H9 (cell line): ENCODE data around the gene HTR1B. TPM values are rescaled to one million over a fixed set of nuclear protein-coding genes. Genes with fewer than 3 reads are reported as not detected.

Experiments
- DNase-seq: peaks from one replicate; pipeline ENCODE4 v3.0.0-alpha.2; 2017
- H2AFZ ChIP-seq: one replicate; pipeline ENCODE4 v1.6.1; 2013; ENCODE audit warnings: mild to moderate bottlenecking, low read length, control low read depth, moderate library complexity
- H2AK5ac ChIP-seq: 2 replicates; pipeline ENCODE4 v1.6.1; 2013; ENCODE audit warnings: low read length, control low read depth, mixed read lengths; ENCODE audit not compliant: insufficient read length
- H2BK120ac ChIP-seq: one replicate; pipeline ENCODE4 v1.6.1; 2013; ENCODE audit warnings: low read depth, mild to moderate bottlenecking, low read length, control low read depth, inconsistent platforms; ENCODE audit not compliant: poor library complexity, severe bottlenecking
- H2BK12ac ChIP-seq: 2 replicates; pipeline ENCODE4 v1.6.1; 2013; ENCODE audit warnings: low read length, control low read depth, mixed read lengths, low read depth; ENCODE audit not compliant: insufficient read length
- H2BK15ac ChIP-seq: 2 replicates; pipeline ENCODE4 v1.6.1; 2013; ENCODE audit warnings: low read depth, low read length, control low read depth
- H2BK20ac ChIP-seq: one replicate; pipeline ENCODE4 v1.6.1; 2013; ENCODE audit warnings: low read depth, mild to moderate bottlenecking, low read length, control low read depth, inconsistent platforms; ENCODE audit not compliant: poor library complexity, severe bottlenecking
- H2BK5ac ChIP-seq: 2 replicates; pipeline ENCODE4 v1.6.1; 2013; ENCODE audit warnings: low read length, control low read depth, mixed read lengths; ENCODE audit not compliant: insufficient read length
- H3K14ac ChIP-seq: 2 replicates; pipeline ENCODE4 v1.6.1; 2013; ENCODE audit warnings: low read length, control low read depth; ENCODE audit not compliant: insufficient read depth
- H3K18ac ChIP-seq: 2 replicates; pipeline ENCODE4 v1.6.1; 2013; ENCODE audit warnings: low read depth, mild to moderate bottlenecking, mixed read lengths, low read length, control low read depth; ENCODE audit not compliant: insufficient read length
- H3K23ac ChIP-seq: 2 replicates; pipeline ENCODE4 v1.6.1; 2013; ENCODE audit warnings: low read length, control low read depth, mixed read lengths, low read depth; ENCODE audit not compliant: insufficient read length
- H3K23me2 ChIP-seq: 2 replicates; pipeline ENCODE4 v1.6.1; 2013; ENCODE audit warnings: low read depth, mild to moderate bottlenecking, mixed read lengths, low read length, control low read depth; ENCODE audit not compliant: insufficient read length, poor library complexity, severe bottlenecking
- H3K27ac ChIP-seq: 2 replicates; pipeline ENCODE4 v1.5.1; 2013; ENCODE audit warnings: low read length, control low read depth, mixed read lengths, low read depth; ENCODE audit not compliant: insufficient read length
- H3K27me3 ChIP-seq: 2 replicates; pipeline ENCODE4 v1.6.1; 2013; ENCODE audit warnings: low read length, control low read depth, inconsistent platforms; ENCODE audit not compliant: insufficient read depth
- H3K4ac ChIP-seq: 2 replicates; pipeline ENCODE4 v1.6.1; 2013; ENCODE audit warnings: low read depth, mild to moderate bottlenecking, control low read depth, inconsistent platforms, low read length, moderate library complexity
- H3K4me1 ChIP-seq: 2 replicates; pipeline ENCODE4 v1.6.1; 2013; ENCODE audit warnings: low read length, control low read depth, inconsistent platforms; ENCODE audit not compliant: insufficient read depth
- H3K4me2 ChIP-seq: 2 replicates; pipeline ENCODE4 v1.6.1; 2013; ENCODE audit warnings: low read length, control low read depth, mixed read lengths; ENCODE audit not compliant: insufficient read length, insufficient read depth
- H3K56ac ChIP-seq: 2 replicates; pipeline ENCODE4 v1.6.1; 2013; ENCODE audit warnings: low read depth, mild to moderate bottlenecking, mixed read lengths, low read length, control low read depth; ENCODE audit not compliant: insufficient read length
- H3K79me1 ChIP-seq: 2 replicates; pipeline ENCODE4 v1.6.1; 2013; ENCODE audit warnings: low read depth, mild to moderate bottlenecking, moderate library complexity, low read length, control low read depth, inconsistent platforms; ENCODE audit not compliant: insufficient read depth, poor library complexity, severe bottlenecking
- H3K79me2 ChIP-seq: 2 replicates; pipeline ENCODE4 v1.6.1; 2013; ENCODE audit warnings: low read length, control low read depth, inconsistent platforms; ENCODE audit not compliant: insufficient read depth
- H3K9ac ChIP-seq: 2 replicates; pipeline ENCODE4 v1.6.1; 2013; ENCODE audit warnings: low read length, control low read depth, mixed read lengths; ENCODE audit not compliant: insufficient read length; ENCODE audit errors: extremely low read depth
- H3K9me3 ChIP-seq: one replicate; pipeline ENCODE4 v1.6.1; 2013; ENCODE audit warnings: low read depth, low read length, inconsistent platforms; ENCODE audit not compliant: control insufficient read depth
- H3T11ph ChIP-seq: one replicate; pipeline ENCODE4 v1.6.1; 2013; ENCODE audit warnings: mild to moderate bottlenecking, low read length, control low read depth, inconsistent platforms
- H4K20me1 ChIP-seq: one replicate; pipeline ENCODE4 v1.6.1; 2013; ENCODE audit not compliant: control insufficient read depth, insufficient read length, insufficient read depth
- H4K5ac ChIP-seq: 2 replicates; pipeline ENCODE4 v1.6.1; 2013; ENCODE audit warnings: low read depth, mild to moderate bottlenecking, mixed read lengths, low read length, control low read depth; ENCODE audit not compliant: insufficient read length
- H4K8ac ChIP-seq: replicated peaks from 2 replicates; pipeline ENCODE4 v1.6.1; 2013; ENCODE audit warnings: low read length, control low read depth, mixed read lengths, low read depth; ENCODE audit not compliant: insufficient read length
- H4K91ac ChIP-seq: 2 replicates; pipeline ENCODE4 v1.6.1; 2013; ENCODE audit warnings: low read depth, mild to moderate bottlenecking, moderate library complexity, mixed read lengths, low read length, control low read depth; ENCODE audit not compliant: insufficient read length
- H3K27ac Mint-ChIP-seq, 3 experiments: 2 replicates in 2 of 3; 3 replicates in 1 of 3; pipeline ENCODE4 v1.8.0; 2020 to 2021; ENCODE audit warnings: mixed read lengths in 3 of 3, mild to moderate bottlenecking in 1 of 3, moderate library complexity in 1 of 3
- H3K27me3 Mint-ChIP-seq: 2 replicates; pipeline ENCODE4 v1.8.0; 2021; ENCODE audit warnings: low read depth, mild to moderate bottlenecking, moderate library complexity, mixed read lengths
- H3K36me3 Mint-ChIP-seq, 3 experiments: 2 replicates in 2 of 3; 3 replicates in 1 of 3; pipeline ENCODE4 v1.8.0; 2020 to 2021; ENCODE audit warnings: low read depth in 3 of 3, mixed read lengths in 3 of 3; ENCODE audit not compliant: insufficient read depth in 1 of 3
- H3K4me1 Mint-ChIP-seq, 2 experiments: 2 replicates each; pipeline ENCODE4 v1.8.0; 2020; ENCODE audit warnings: mixed read lengths in 2 of 2
- H3K4me3 Mint-ChIP-seq, 2 experiments: 2 replicates in 1 of 2; 3 replicates in 1 of 2; pipeline ENCODE4 v1.8.0; 2020 to 2021; ENCODE audit warnings: mild to moderate bottlenecking in 2 of 2, mixed read lengths in 2 of 2, moderate library complexity in 1 of 2
- H3K9me3 Mint-ChIP-seq, 2 experiments: 2 replicates in 1 of 2; 3 replicates in 1 of 2; pipeline ENCODE4 v1.8.0; 2020; ENCODE audit warnings: mild to moderate bottlenecking in 2 of 2, mixed read lengths in 2 of 2, moderate library complexity in 1 of 2
- WGBS: extraction: QIAGEN DNeasy Blood & Tissue Kit; methylation state at CpG from one replicate; pipeline ENCODE4 v1.1.7; 2013; ENCODE audit warnings: missing lambda C conversion rate, low lambda C conversion rate, mixed read lengths; ENCODE audit not compliant: insufficient read length; ENCODE audit errors: extremely low coverage; 5-methylcytosine and 5-hydroxymethylcytosine counted together
- total RNA-seq: library from RNA; stranded (reverse); gene quantifications from 2 replicates; pipeline ENCODE4 v1.2.1, GENCODE V29; 2021
- TF ChIP-seq, protein P1 (sequence below): fragments of 200-600 bp; sonication (generic); conservative IDR thresholded peaks from 3 replicates; pipeline ENCODE4 v1.8.0; 2021; ENCODE audit warnings: antibody characterized with exemption, mild to moderate bottlenecking

Gene HTR1B
- total RNA-seq, 1 experiment from 2014 or later, result 0.83 TPM

DNA sequence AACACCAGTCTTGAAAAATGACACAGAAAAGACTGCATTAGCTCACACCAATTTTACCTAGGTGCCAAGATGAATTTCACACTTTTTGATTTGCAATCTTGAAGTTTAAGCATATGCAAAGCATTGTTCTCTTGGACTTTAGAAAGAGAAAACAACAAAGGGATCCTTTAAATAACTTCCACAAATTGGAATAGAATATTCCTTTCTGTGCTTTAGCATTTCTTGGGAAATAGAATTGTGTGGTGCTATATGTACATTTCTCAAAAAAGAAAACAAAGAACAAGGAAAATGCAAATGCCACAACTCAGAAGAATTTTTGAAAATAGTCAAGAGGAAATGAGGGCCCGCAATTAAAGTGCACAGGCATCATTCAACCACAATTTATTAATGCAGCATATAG lies 17.0 kb downstream of the HTR1B start:
- Histone ChIP-seq H4K8ac (no peak overlapping the region), H3K14ac (no peak overlapping the region), H3T11ph (no peak overlapping the region), H4K20me1 (no peaks in the 10 kb centered on the region), H3K18ac (no peak overlapping the region), H3K23me2 (no peaks in the 10 kb centered on the region), H2BK12ac (no peak overlapping the region), H3K79me2 (no peaks in the 10 kb centered on the region), H3K27ac (no peak overlapping the region), H3K4me1 (peaks cover 3% of the 10 kb centered on the region; the same call in 1 of the 2 replicates), H3K9me3 (no peaks in the 10 kb centered on the region), H3K9ac (no peak overlapping the region), H2AK5ac (no peak overlapping the region), H4K5ac (no peak overlapping the region), H3K56ac (no peak overlapping the region), H4K91ac (no peak overlapping the region), H3K4me2 (no peak overlapping the region), H2BK15ac (no peak overlapping the region), H2BK20ac (no peak overlapping the region), H2BK5ac (no peak overlapping the region), H2AFZ (no peak overlapping the region), H3K27me3 (no peaks in the 10 kb centered on the region), H3K4ac (no peak overlapping the region), H2BK120ac (no peak overlapping the region), H3K23ac (no peak overlapping the region), H3K79me1 (no peaks in the 10 kb centered on the region)
- H3K27ac Mint-ChIP-seq, result no peak overlapping the region
- H3K36me3 Mint-ChIP-seq, result no peaks in the 10 kb centered on the region
- WGBS, result no CpG with 5 or more reads among the region's 1 CpG
- no peak overlapping the region for H3K4me3 Mint-ChIP-seq
- no peak for DNase-seq
- no peaks in the 10 kb centered on the region for H3K27me3 Mint-ChIP-seq
- no peaks in the 10 kb centered on the region for H3K9me3 Mint-ChIP-seq
- peaks cover 4 to 12% of the 10 kb centered on the region in 2 experiments for H3K4me1 Mint-ChIP-seq
- TF ChIP-seq, protein P1, sequence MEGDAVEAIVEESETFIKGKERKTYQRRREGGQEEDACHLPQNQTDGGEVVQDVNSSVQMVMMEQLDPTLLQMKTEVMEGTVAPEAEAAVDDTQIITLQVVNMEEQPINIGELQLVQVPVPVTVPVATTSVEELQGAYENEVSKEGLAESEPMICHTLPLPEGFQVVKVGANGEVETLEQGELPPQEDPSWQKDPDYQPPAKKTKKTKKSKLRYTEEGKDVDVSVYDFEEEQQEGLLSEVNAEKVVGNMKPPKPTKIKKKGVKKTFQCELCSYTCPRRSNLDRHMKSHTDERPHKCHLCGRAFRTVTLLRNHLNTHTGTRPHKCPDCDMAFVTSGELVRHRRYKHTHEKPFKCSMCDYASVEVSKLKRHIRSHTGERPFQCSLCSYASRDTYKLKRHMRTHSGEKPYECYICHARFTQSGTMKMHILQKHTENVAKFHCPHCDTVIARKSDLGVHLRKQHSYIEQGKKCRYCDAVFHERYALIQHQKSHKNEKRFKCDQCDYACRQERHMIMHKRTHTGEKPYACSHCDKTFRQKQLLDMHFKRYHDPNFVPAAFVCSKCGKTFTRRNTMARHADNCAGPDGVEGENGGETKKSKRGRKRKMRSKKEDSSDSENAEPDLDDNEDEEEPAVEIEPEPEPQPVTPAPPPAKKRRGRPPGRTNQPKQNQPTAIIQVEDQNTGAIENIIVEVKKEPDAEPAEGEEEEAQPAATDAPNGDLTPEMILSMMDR, result no peak
